Activated effector memory CD4-positive, alpha-beta T cell treated with Interleukin-2 at 50 U/mL for 16 hours (primary cell): ENCODE measurements around the gene LIFR.
"Not testable (repeated sequence)": the region's sequence is repeated elsewhere in the genome, so short reads cannot be mapped to it uniquely, and the experiment has no call there.

Experiments
- DNase-seq: peaks from one replicate; pipeline ENCODE4 v3.0.0-alpha.2; 2020

LIFR gene

GRCh38 chr5:38548064-38548759 is 8.2 kb downstream of the LIFR start:
- no peak for DNase-seq

GRCh38 chr5:38547257-38547656 is 9.2 kb downstream of the LIFR start:
- no peak for DNase-seq

GRCh38 chr5:38546691-38547146 is 9.7 kb downstream of the LIFR start:
- DNase-seq = no peak

GRCh38 chr5:38543886-38544285 is 12.6 kb downstream of the LIFR start:
- no peak for DNase-seq

GRCh38 chr5:38543074-38543473 is 13.4 kb downstream of the LIFR start:
- no peak for DNase-seq

GRCh38 chr5:38541174-38541725 is 15.2 kb downstream of the LIFR start:
- DNase-seq = no peak

- DNase-seq = no peak
These were observed 16.1 kb downstream of the LIFR start for GRCh38 chr5:38540314-38540713.

- no peak for DNase-seq
These were observed 18.3 kb downstream of the LIFR start for GRCh38 chr5:38538161-38538560.

- DNase-seq = no peak
These were observed 18.9 kb downstream of the LIFR start for GRCh38 chr5:38537505-38537904.

- DNase-seq = no peak
These were observed 19.5 kb downstream of the LIFR start for GRCh38 chr5:38536968-38537367.

GRCh38 chr5:38535845-38536244 is 20.6 kb downstream of the LIFR start:
- no peak for DNase-seq

GRCh38 chr5:38535248-38535750 is 21.1 kb downstream of the LIFR start:
- no peak for DNase-seq

- no peak for DNase-seq
These were observed 22.3 kb downstream of the LIFR start for GRCh38 chr5:38534156-38534453.

GRCh38 chr5:38533286-38534155 is 22.9 kb downstream of the LIFR start:
- DNase-seq = no peak

- DNase-seq = no peak
These were observed 24.2 kb downstream of the LIFR start for GRCh38 chr5:38532165-38532669.

- DNase-seq = no peak
These were observed 24.9 kb downstream of the LIFR start for GRCh38 chr5:38531518-38531917.

- no peak for DNase-seq
These were observed 26.3 kb downstream of the LIFR start for GRCh38 chr5:38529955-38530646.

GRCh38 chr5:38528162-38528703 is 28.2 kb downstream of the LIFR start:
- no peak for DNase-seq

GRCh38 chr5:38527475-38527874 is 29.0 kb downstream of the LIFR start:
- no peak for DNase-seq

GRCh38 chr5:38524022-38524421 is 32.4 kb downstream of the LIFR start:
- no peak for DNase-seq

- no peak for DNase-seq
These were observed 37.0 kb downstream of the LIFR start for GRCh38 chr5:38519476-38519875.

- DNase-seq = no peak
These were observed 38.1 kb downstream of the LIFR start for GRCh38 chr5:38518341-38518740.

GRCh38 chr5:38516649-38517048 is 39.8 kb downstream of the LIFR start:
- not testable (repeated sequence) for DNase-seq
